HCT116 (cell line): ENCODE results near the gene TDRD12. TPM values are rescaled to one million over a fixed set of nuclear protein-coding genes. Genes with fewer than 3 reads are reported as not detected.

Source experiments
- ATAC-seq: fragments of 200-7000 bp; cut with Tn5 transposase; 2 replicates; pipeline ENCODE4 v1.9.1; 2020; ENCODE audit warnings: mild to moderate bottlenecking, moderate library complexity
- BruUV-seq: library from RNA; stranded (reverse); fragments of 400-500 nt; replicated peaks from 2 replicates; lab custom pipeline; 2021; lab: Mats Ljungman, UMichigan
- CTCF ChIA-PET: fragments of 300-600 bp; sonication (Branson Sonifier 250); formaldehyde crosslinking; loops from one replicate; lab custom pipeline; 2021; ENCODE audit warnings: antibody characterized with exemption; lab: Charles Lee
- POLR2A ChIA-PET: fragments of 300-600, 350-600 bp; sonication (Branson Sonifier 250); formaldehyde crosslinking; loops from one replicate; lab custom pipeline; 2021; ENCODE audit warnings: antibody characterized with exemption; lab: Charles Lee
- RAD21 ChIA-PET, 2 experiments: fragments of 300-600 bp; sonication (Branson Sonifier 250); formaldehyde crosslinking; loops; one replicate each; lab custom pipeline; 2023; ENCODE audit warnings: low total read pairs in 2 of 2; ENCODE audit not compliant: uncharacterized antibody in 2 of 2, unreplicated experiment in 2 of 2, low non-redundant PET in 1 of 2; lab: Charles Lee
- DNase-seq: peaks from one replicate; pipeline ENCODE4 v3.0.0-alpha.2; 2010; ENCODE audit warnings: low read depth, low spot score
- H2AFZ ChIP-seq: fragments of 200-600 bp; shearing (Covaris generic), sonication (generic); 2 replicates; pipeline ENCODE4 v1.6.1; 2017; ENCODE audit warnings: low read depth, mixed run types, mixed read lengths, antibody characterized with exemption, low read length; ENCODE audit not compliant: poor library complexity, severe bottlenecking
- H3K27ac ChIP-seq: 2 replicates; pipeline ENCODE4 v1.5.1; 2012; ENCODE audit warnings: low read depth, low read length
- H3K27me3 ChIP-seq: fragments of 200-600 bp; sonication (generic); 2 replicates; pipeline ENCODE4 v1.6.1; 2016; ENCODE audit warnings: mixed run types, low read length, mixed read lengths; ENCODE audit not compliant: insufficient read depth
- H3K36me3 ChIP-seq, 2 experiments: fragments of 200-500 bp in 1 of 2; fragments of 200-600 bp in 1 of 2; sonication (Bioruptor generic) in 1 of 2; sonication (generic) in 1 of 2; 2 replicates each; pipeline versions ENCODE4 v1.5.1 to v1.6.1; 2014 to 2016; ENCODE audit warnings: low read length in 2 of 2, inconsistent platforms in 1 of 2, mixed read lengths in 1 of 2, mixed run types in 1 of 2; ENCODE audit not compliant: insufficient read depth in 2 of 2, control insufficient read depth in 1 of 2
- H3K4me1 ChIP-seq, 2 experiments: fragments of 200-600 bp in 1 of 2; sonication (generic) in 1 of 2; 2 replicates each; pipeline versions ENCODE4 v1.5.1 to v1.6.1; 2012 to 2017; ENCODE audit warnings: low read length in 2 of 2, inconsistent platforms in 1 of 2, mild to moderate bottlenecking in 1 of 2, mixed read lengths in 1 of 2, mixed run types in 1 of 2, moderate library complexity in 1 of 2; ENCODE audit not compliant: insufficient read depth in 2 of 2, control insufficient read depth in 1 of 2
- H3K4me2 ChIP-seq: fragments of 200-600 bp; sonication (generic); 2 replicates; pipeline ENCODE4 v1.6.1; 2017; ENCODE audit warnings: mixed run types, low read length, mixed read lengths
- H3K4me3 ChIP-seq, 2 experiments: fragments of 200-600 bp in 1 of 2; sonication (generic) in 1 of 2; replicated peaks in 1 of 2; 2 replicates each; pipeline ENCODE4 v1.5.1; 2011 to 2016; ENCODE audit warnings: low read length in 2 of 2, control low read depth in 1 of 2, low read depth in 1 of 2, mild to moderate bottlenecking in 1 of 2, mixed read lengths in 1 of 2, mixed run types in 1 of 2
- H3K79me2 ChIP-seq: fragments of 200-600 bp; sonication (generic); 2 replicates; pipeline ENCODE4 v1.6.1; 2017; ENCODE audit warnings: mild to moderate bottlenecking, mixed run types, low read length, moderate library complexity, mixed read lengths; ENCODE audit not compliant: insufficient read depth
- H3K9ac ChIP-seq: fragments of 200-600 bp; sonication (generic); 2 replicates; pipeline ENCODE4 v1.6.1; 2016; ENCODE audit warnings: low read length, mixed read lengths
- H3K9me2 ChIP-seq: fragments of 200-600 bp; sonication (generic), shearing (Covaris generic); 2 replicates; pipeline ENCODE4 v1.6.1; 2017; ENCODE audit warnings: mixed run types, mild to moderate bottlenecking, moderate library complexity; ENCODE audit not compliant: insufficient read depth
- H3K9me3 ChIP-seq, 2 experiments: fragments of 200-500 bp in 1 of 2; fragments of 200-600 bp in 1 of 2; sonication (Bioruptor generic) in 1 of 2; sonication (generic) in 1 of 2; 2 replicates each; pipeline ENCODE4 v1.6.1; 2014 to 2017; ENCODE audit warnings: low read length in 2 of 2, mixed read lengths in 2 of 2, inconsistent platforms in 1 of 2, low read depth in 1 of 2, mild to moderate bottlenecking in 1 of 2, mixed run types in 1 of 2, moderate library complexity in 1 of 2; ENCODE audit not compliant: control insufficient read depth in 1 of 2, insufficient read depth in 1 of 2
- H4K20me1 ChIP-seq: fragments of 200-600 bp; sonication (generic), shearing (Covaris generic); 2 replicates; pipeline ENCODE4 v1.6.1; 2017; ENCODE audit warnings: mixed run types, mild to moderate bottlenecking, moderate library complexity; ENCODE audit not compliant: insufficient read depth
- CEBPB ChIP-seq: IDR thresholded peaks from 2 replicates; pipeline ENCODE4 v1.6.1; 2012; ENCODE audit warnings: low read depth
- ELF1 ChIP-seq: IDR thresholded peaks from 2 replicates; pipeline ENCODE4 v1.6.1; 2012; ENCODE audit warnings: low read depth, borderline replicate concordance
- EZH2phosphoT487 ChIP-seq: fragments of 200-600 bp; IDR thresholded peaks from 2 replicates; pipeline ENCODE4 v1.6.1; 2018; ENCODE audit warnings: antibody characterized with exemption, borderline replicate concordance
- SP1 ChIP-seq: IDR thresholded peaks from 2 replicates; pipeline ENCODE4 v1.6.1; 2012; ENCODE audit warnings: low read depth
- ZFX ChIP-seq: fragments of 450-650 bp; IDR thresholded peaks from 2 replicates; pipeline ENCODE4 v1.6.1; 2017
- intact Hi-C: fragments of 100-400 bp; cut with micrococcal nuclease; formaldehyde crosslinking; loops from 2 replicates; pipeline ENCODE4 v1.10.0; 2022
- total RNA-seq: library from RNA; stranded (reverse); gene quantifications from one replicate; pipeline ENCODE4 v1.2.1, GENCODE V29; 2021; ENCODE audit not compliant: unreplicated experiment
- TF ChIP-seq, protein P1 (sequence below): IDR thresholded peaks from 2 replicates; pipeline ENCODE4 v1.6.1; 2012
- TF ChIP-seq, protein P2 (sequence below): IDR thresholded peaks from 2 replicates; pipeline ENCODE4 v1.6.1; 2011; ENCODE audit warnings: mild to moderate bottlenecking, low read length, moderate library complexity; ENCODE audit not compliant: insufficient replicate concordance; ENCODE audit errors: extremely low read depth
- TF ChIP-seq, protein P3 (sequence below): IDR thresholded peaks from 2 replicates; pipeline ENCODE4 v1.6.1; 2012; ENCODE audit warnings: low read depth

TDRD12 gene
- total RNA-seq, 1 experiment from 2014 or later = 0.30 TPM

DNA sequence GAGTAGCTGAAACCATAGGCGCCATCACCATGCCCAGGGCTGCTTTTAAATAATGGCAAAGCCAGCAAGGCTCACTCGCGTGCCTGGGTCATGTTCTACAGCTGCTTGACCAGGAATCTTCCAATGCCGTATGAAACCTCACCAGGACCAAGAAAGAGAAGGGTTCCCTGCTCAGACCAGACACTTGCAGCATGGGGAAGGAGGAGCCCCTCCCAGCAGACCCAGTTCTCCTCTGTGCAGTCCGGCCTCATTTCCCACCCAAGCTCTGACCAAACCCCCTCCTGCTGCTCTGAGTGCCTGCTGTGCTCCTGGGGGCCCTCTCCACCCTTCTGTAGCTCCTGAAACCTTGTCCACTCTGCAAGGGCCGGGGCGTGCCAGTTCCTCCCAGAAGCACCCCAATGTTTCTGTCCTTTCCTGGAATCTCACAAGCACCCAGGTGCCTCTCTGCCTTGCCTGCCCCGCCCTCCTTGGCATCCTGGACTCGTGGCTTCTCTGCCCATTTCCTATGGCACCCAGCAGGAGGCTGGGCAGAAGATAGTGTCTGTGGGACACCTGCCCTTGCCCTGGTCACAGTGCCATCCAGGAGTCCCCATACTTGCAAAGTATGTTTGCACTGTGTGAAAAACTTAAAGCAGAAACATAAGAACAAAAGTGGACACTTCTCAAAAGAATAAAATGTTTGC, 156.8 kb downstream of the TDRD12 start:
- no peaks in the 10 kb centered on the region for H3K9me2 ChIP-seq
- H4K20me1 ChIP-seq = no peaks in the 10 kb centered on the region
- intact Hi-C loops = no loop called here
- POLR2A ChIA-PET = no interaction called here
- H3K9ac ChIP-seq = no peak overlapping the region
- ATAC-seq (no peak), DNase-seq (no peak)
- no peaks in the 10 kb centered on the region for H3K9me3 ChIP-seq
- no peaks in the 10 kb centered on the region for H3K36me3 ChIP-seq
- H3K27me3 ChIP-seq = no peaks in the 10 kb centered on the region
- no peaks in the 10 kb centered on the region for H3K4me1 ChIP-seq
- RAD21 ChIA-PET = no interaction called here
- TF ChIP-seq EZH2phosphoT487 (no peak), ELF1 (no peak), ZFX (no peak), SP1 (no peak), CEBPB (no peak)
- TF ChIP-seq, protein P1, sequence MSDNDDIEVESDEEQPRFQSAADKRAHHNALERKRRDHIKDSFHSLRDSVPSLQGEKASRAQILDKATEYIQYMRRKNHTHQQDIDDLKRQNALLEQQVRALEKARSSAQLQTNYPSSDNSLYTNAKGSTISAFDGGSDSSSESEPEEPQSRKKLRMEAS = no peak
- TF ChIP-seq, protein P2, sequence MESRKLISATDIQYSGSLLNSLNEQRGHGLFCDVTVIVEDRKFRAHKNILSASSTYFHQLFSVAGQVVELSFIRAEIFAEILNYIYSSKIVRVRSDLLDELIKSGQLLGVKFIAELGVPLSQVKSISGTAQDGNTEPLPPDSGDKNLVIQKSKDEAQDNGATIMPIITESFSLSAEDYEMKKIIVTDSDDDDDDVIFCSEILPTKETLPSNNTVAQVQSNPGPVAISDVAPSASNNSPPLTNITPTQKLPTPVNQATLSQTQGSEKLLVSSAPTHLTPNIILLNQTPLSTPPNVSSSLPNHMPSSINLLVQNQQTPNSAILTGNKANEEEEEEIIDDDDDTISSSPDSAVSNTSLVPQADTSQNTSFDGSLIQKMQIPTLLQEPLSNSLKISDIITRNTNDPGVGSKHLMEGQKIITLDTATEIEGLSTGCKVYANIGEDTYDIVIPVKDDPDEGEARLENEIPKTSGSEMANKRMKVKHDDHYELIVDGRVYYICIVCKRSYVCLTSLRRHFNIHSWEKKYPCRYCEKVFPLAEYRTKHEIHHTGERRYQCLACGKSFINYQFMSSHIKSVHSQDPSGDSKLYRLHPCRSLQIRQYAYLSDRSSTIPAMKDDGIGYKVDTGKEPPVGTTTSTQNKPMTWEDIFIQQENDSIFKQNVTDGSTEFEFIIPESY = no peak
- TF ChIP-seq, protein P3, sequence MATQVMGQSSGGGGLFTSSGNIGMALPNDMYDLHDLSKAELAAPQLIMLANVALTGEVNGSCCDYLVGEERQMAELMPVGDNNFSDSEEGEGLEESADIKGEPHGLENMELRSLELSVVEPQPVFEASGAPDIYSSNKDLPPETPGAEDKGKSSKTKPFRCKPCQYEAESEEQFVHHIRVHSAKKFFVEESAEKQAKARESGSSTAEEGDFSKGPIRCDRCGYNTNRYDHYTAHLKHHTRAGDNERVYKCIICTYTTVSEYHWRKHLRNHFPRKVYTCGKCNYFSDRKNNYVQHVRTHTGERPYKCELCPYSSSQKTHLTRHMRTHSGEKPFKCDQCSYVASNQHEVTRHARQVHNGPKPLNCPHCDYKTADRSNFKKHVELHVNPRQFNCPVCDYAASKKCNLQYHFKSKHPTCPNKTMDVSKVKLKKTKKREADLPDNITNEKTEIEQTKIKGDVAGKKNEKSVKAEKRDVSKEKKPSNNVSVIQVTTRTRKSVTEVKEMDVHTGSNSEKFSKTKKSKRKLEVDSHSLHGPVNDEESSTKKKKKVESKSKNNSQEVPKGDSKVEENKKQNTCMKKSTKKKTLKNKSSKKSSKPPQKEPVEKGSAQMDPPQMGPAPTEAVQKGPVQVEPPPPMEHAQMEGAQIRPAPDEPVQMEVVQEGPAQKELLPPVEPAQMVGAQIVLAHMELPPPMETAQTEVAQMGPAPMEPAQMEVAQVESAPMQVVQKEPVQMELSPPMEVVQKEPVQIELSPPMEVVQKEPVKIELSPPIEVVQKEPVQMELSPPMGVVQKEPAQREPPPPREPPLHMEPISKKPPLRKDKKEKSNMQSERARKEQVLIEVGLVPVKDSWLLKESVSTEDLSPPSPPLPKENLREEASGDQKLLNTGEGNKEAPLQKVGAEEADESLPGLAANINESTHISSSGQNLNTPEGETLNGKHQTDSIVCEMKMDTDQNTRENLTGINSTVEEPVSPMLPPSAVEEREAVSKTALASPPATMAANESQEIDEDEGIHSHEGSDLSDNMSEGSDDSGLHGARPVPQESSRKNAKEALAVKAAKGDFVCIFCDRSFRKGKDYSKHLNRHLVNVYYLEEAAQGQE = no peak
- no peak overlapping the region for H2AFZ ChIP-seq
- CTCF ChIA-PET = no interaction called here
- no peak overlapping the region for H3K4me3 ChIP-seq
- no TSS peak for BruUV-seq
- H3K79me2 ChIP-seq = no peaks in the 10 kb centered on the region
- no peak overlapping the region for H3K4me2 ChIP-seq
- no peak overlapping the region for H3K27ac ChIP-seq
